NCI-H446 treated with DMSO at 0.1 percent for 48 hours (cell line): Measurements from ENCODE around the gene UBE2G2.

Experiments
- DNase-seq: peaks from one replicate; lab custom pipeline; 2025; lab: John Stamatoyannopoulos, UW

The UBE2G2 gene

GRCh38 chr21:44815852-44816628 lies 14.4 kb upstream of the UBE2G2 start:
- no peak for DNase-seq

GRCh38 chr21:44815225-44815624 lies 13.6 kb upstream of the UBE2G2 start:
- DNase-seq = no peak

GRCh38 chr21:44814498-44815023 lies 12.9 kb upstream of the UBE2G2 start:
- no peak for DNase-seq

- DNase-seq = no peak
Observed at GRCh38 chr21:44813727-44814126, 12.1 kb upstream of the UBE2G2 start.

GRCh38 chr21:44813149-44813548 lies 11.5 kb upstream of the UBE2G2 start:
- no peak for DNase-seq

- no peak for DNase-seq
Observed at GRCh38 chr21:44812640-44813039, 11.0 kb upstream of the UBE2G2 start.

GRCh38 chr21:44810779-44811178 lies 9.2 kb upstream of the UBE2G2 start:
- no peak for DNase-seq

GRCh38 chr21:44805859-44806258 lies 4.2 kb upstream of the UBE2G2 start:
- DNase-seq = no peak

GRCh38 chr21:44805226-44805625 lies 3.6 kb upstream of the UBE2G2 start:
- DNase-seq = no peak

GRCh38 chr21:44804762-44805161 lies 3.1 kb upstream of the UBE2G2 start:
- no peak for DNase-seq

- no peak for DNase-seq
Observed at GRCh38 chr21:44803651-44804050, 2.0 kb upstream of the UBE2G2 start.

GRCh38 chr21:44802396-44803153 lies 955 bp upstream of the UBE2G2 start:
- DNase-seq = no peak

- DNase-seq = no peak
Observed at GRCh38 chr21:44800971-44801467, 601 bp downstream of the UBE2G2 start.

- no peak for DNase-seq
Observed at GRCh38 chr21:44800103-44800502, 1.5 kb downstream of the UBE2G2 start.

GRCh38 chr21:44799646-44800045 lies 2.0 kb downstream of the UBE2G2 start:
- no peak for DNase-seq

- no peak for DNase-seq
Observed at GRCh38 chr21:44797775-44798174, 3.8 kb downstream of the UBE2G2 start.

GRCh38 chr21:44795342-44795741 lies 6.3 kb downstream of the UBE2G2 start:
- DNase-seq = no peak

GRCh38 chr21:44793592-44794374 lies 7.8 kb downstream of the UBE2G2 start:
- no peak for DNase-seq

- DNase-seq = peak; percentile 24
Observed at GRCh38 chr21:44792702-44793591, 8.7 kb downstream of the UBE2G2 start.

- DNase-seq = no peak
Observed at GRCh38 chr21:44791993-44792392, 9.6 kb downstream of the UBE2G2 start.

GRCh38 chr21:44791246-44791645 lies 10.4 kb downstream of the UBE2G2 start:
- DNase-seq = no peak
